ENCODE measurements around the gene ARHGAP42. TPM values are rescaled to one million over a fixed set of nuclear protein-coding genes. Genes with fewer than 3 reads are reported as not detected.

ARHGAP42 gene
- total RNA-seq, 1 experiment from 2014 or later: 39.1 TPM

- Histone ChIP-seq H3K79me1 (ENCODE audit: insufficient read depth, low read depth, low read length, poor library complexity, severe bottlenecking) (no peaks in the 10 kb centered on the region), H3K79me2 (ENCODE audit: insufficient read depth, low read length) (no peaks in the 10 kb centered on the region), H2BK20ac (ENCODE audit: low read depth, low read length, poor library complexity, severe bottlenecking) (no peak overlapping the region), H2BK120ac (ENCODE audit: low read depth, low read length, poor library complexity, severe bottlenecking) (no peak overlapping the region), H4K5ac (ENCODE audit: insufficient read length, low read depth, low read length) (no peak overlapping the region), H3K23me2 (ENCODE audit: insufficient read length, low read depth, low read length, poor library complexity, severe bottlenecking) (no peaks in the 10 kb centered on the region), H3K18ac (ENCODE audit: insufficient read length, low read depth, low read length) (no peak overlapping the region), H3K9me3 (ENCODE audit: control insufficient read depth, low read depth, low read length) (no peaks in the 10 kb centered on the region), H3K14ac (ENCODE audit: insufficient read depth, low read length) (no peak overlapping the region), H3K23ac (ENCODE audit: insufficient read length, low read depth, low read length) (no peak overlapping the region), H2AFZ (ENCODE audit: low read length) (no peak overlapping the region), H2AK5ac (ENCODE audit: insufficient read length, low read length) (no peak overlapping the region), H4K91ac (ENCODE audit: insufficient read length, low read depth, low read length) (no peak overlapping the region), H3T11ph (ENCODE audit: low read length) (no peak overlapping the region), H4K8ac (replicated peaks; ENCODE audit: insufficient read length, low read depth, low read length) (no peak overlapping the region), H3K27me3 (ENCODE audit: insufficient read depth, low read length) (no peaks in the 10 kb centered on the region), H3K9ac (ENCODE audit: extremely low read depth, insufficient read length, low read length) (no peak overlapping the region), H3K56ac (ENCODE audit: insufficient read length, low read depth, low read length) (no peak overlapping the region), H2BK12ac (ENCODE audit: insufficient read length, low read depth, low read length) (no peak overlapping the region), H2BK5ac (ENCODE audit: insufficient read length, low read length) (no peak overlapping the region), H3K4me2 (ENCODE audit: insufficient read depth, insufficient read length, low read length) (no peak overlapping the region), H3K4ac (ENCODE audit: low read depth, low read length) (no peak overlapping the region), H2BK15ac (ENCODE audit: low read depth, low read length) (no peak overlapping the region), H3K27ac (ENCODE audit: insufficient read length, low read depth, low read length) (no peak overlapping the region), H4K20me1 (ENCODE audit: control insufficient read depth, insufficient read depth, insufficient read length) (no peaks in the 10 kb centered on the region), H3K4me1 (ENCODE audit: insufficient read depth, low read length) (no peaks in the 10 kb centered on the region)
- Mint-ChIP-seq H3K4me1 (no peaks in the 10 kb centered on the region), H3K27me3 (ENCODE audit: low read depth) (no peaks in the 10 kb centered on the region; the same call in 1 of the 2 replicates), H3K9me3 (no peaks in the 10 kb centered on the region), H3K27ac (no peak overlapping the region), H3K36me3 (ENCODE audit: insufficient read depth in 1 of 3, low read depth in 3 of 3) (no peaks in the 10 kb centered on the region), H3K4me3 (no peak overlapping the region)
- TF ChIP-seq, protein P1, sequence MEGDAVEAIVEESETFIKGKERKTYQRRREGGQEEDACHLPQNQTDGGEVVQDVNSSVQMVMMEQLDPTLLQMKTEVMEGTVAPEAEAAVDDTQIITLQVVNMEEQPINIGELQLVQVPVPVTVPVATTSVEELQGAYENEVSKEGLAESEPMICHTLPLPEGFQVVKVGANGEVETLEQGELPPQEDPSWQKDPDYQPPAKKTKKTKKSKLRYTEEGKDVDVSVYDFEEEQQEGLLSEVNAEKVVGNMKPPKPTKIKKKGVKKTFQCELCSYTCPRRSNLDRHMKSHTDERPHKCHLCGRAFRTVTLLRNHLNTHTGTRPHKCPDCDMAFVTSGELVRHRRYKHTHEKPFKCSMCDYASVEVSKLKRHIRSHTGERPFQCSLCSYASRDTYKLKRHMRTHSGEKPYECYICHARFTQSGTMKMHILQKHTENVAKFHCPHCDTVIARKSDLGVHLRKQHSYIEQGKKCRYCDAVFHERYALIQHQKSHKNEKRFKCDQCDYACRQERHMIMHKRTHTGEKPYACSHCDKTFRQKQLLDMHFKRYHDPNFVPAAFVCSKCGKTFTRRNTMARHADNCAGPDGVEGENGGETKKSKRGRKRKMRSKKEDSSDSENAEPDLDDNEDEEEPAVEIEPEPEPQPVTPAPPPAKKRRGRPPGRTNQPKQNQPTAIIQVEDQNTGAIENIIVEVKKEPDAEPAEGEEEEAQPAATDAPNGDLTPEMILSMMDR (conservative IDR thresholded peaks at IDR 0.05): no peak
- no CpG with 5 or more reads among the region's 1 CpG for WGBS (ENCODE audit: extremely low coverage, insufficient read length, low lambda C conversion rate)
- DNase-seq: no peak
These were observed 341.6 kb downstream of the ARHGAP42 start for GRCh38 chr11:101028644-101029043.

Data from H9 (cell line).